GM13976 (cell line): ENCODE results near the gene WFIKKN1.

Experiments used
- DNase-seq: peaks from one replicate; pipeline ENCODE4 v3.0.0; 2012; ENCODE audit warnings: low spot score
- CTCF ChIP-seq: IDR thresholded peaks from 2 replicates; pipeline ENCODE4 v1.5.1; 2012; ENCODE audit warnings: borderline replicate concordance, mild to moderate bottlenecking; ENCODE audit not compliant: insufficient read depth; ENCODE audit errors: extremely low read depth, missing control alignments, control extremely low read depth
- in situ Hi-C: fragments of 300-500 bp; cut with MboI; formaldehyde crosslinking; loops from one replicate; pipeline ENCODE4 v1.12.0; 2022; ENCODE audit warnings: low sequenced_read_pairs, mixed read lengths, inconsistent platforms; ENCODE audit not compliant: unreplicated experiment

WFIKKN1 gene

DNA sequence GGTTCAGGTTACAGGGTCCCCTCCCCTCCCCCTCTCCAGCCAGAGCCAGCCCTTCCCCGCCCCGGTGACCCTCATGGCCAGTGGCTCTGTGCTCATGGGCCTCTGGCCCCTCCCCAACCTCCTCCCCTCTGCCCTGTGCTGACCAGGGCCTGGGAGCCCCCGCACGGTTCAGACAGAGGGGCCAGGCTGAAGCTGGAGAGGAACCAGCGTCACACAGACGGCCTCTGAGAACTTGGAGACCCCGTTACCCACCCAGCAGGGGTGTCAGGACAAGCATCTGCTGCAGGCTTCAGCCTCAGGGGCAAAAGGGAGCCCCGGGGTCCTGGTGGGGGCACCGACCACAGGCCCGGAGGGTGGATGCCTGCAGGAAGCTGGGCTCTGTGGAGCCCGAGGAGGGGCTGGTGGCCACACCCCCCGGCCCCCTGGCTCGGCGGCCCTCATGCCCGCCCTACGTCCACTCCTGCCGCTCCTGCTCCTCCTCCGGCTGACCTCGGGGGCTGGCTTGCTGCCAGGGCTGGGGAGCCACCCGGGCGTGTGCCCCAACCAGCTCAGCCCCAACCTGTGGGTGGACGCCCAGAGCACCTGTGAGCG is at the start of gene WFIKKN1:
Gene WFIKKN1 (plus strand): TSS at position 171 of the 591 bp plus-strand sequence. CDS start 269 bp downstream, at position 440.
- no peak for DNase-seq
- no peak for TF ChIP-seq CTCF
- in situ Hi-C loops = no loop called here

DNA sequence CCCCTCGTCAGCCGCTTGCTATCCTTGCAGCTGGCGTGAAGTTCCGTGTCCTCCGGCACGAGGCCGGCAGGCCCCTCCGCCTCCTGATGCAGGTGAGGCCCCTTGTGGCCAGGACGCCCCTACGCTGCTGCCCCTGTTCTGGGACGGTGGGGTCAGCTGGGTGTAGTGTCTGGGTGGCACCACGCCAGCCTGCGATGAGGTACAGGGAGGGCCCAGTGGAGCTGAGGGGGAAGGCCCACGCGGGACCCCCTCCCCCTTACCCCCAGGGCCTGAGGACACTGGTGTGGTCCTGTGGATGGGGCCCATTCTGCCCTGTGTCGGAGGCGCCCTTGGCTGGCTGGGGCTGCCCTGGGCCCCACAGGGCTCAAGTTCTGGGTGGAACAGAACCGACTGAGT is 48.6 kb upstream of the WFIKKN1 start:
- no peak for DNase-seq
- no peak for TF ChIP-seq CTCF
- in situ Hi-C loops = no loop called here

- no peak for TF ChIP-seq CTCF
- no peak for DNase-seq
- in situ Hi-C loops = no loop called here
These were observed 48.0 kb upstream of the WFIKKN1 start for GRCh38 chr16:582614-583331.

DNA sequence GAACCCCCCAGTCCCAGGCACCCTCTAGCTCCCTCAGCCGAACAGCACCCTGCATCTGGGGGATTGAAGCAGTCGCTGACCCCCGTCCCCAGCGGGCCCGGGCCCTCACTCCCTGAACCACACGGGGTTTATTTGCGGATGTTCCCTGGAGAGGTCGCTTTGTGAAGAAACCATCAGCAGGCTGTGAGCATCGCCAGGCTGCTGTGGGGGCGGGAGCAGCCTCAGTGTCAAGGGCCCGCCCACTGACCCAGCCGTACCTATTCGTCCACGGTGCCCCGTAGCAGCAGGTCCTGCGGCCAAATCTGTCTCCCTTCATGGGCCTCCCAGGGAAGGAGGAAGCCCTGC is 47.3 kb upstream of the WFIKKN1 start:
- no peak for DNase-seq
- in situ Hi-C loops = no loop called here
- no peak for TF ChIP-seq CTCF

DNA sequence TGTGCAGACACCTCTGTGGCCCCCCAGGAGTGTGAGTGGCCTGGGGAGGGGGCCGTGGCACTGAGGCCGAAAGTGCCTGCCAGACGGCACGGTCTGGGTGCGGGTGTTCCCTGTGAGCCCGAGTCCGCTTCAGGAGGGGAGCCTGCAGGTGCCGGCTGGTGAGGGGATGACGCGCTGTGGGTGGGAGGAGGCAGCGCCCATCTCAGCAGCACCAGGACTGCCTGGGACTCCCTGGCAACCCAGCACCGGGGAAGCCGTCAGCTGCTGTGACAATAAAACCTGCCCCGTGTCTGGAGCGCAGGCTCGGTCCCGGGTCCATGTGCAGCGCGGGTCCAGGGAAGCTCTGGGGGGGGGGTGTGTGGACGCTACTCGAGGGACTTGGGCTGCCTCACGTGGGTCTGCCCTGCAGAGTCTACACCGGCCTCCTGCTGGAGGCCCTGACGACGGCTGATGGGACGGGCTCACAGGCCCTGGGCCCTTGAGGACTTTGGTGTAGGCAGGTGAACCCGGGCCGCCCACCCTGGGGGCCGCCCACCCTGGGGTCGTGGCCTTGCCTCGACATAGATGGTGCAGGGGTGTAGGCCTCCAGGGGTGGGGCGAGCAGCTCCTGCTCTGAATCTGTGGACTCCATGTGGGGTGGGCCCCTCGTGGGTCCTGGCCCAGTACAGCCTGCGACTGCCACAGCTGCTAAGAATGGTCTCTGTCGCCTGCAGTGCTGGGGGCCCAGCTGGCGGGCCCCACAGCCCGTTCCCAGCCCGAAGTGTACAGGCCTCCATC is 46.8 kb upstream of the WFIKKN1 start:
- no peak for TF ChIP-seq CTCF
- in situ Hi-C loops = no loop called here
- DNase-seq = no peak

DNA sequence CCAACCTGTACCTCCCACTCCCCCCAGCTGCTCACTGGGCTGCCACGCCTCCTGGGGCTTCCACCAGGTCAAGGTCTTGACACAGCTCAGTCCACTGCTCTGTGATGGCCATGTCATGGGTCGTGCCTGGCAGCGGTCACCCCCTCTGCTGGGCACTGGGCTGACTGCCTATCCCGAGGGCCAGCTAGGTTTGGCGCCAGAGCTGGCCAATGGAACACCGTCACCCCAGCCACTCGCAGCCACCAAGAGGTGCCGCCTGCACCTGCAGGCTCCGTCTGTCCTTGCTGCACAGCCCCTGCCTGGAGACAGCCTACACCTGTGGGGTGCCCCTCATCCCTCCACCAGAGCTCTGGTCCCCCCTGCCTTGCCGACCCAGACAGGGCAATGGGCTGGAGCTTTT is 45.4 kb upstream of the WFIKKN1 start:
- in situ Hi-C loops = no loop called here
- TF ChIP-seq CTCF = no peak
- DNase-seq = no peak
